ENCODE measurements around the gene SCN1A. TPM values are rescaled to one million over a fixed set of nuclear protein-coding genes. Genes with fewer than 3 reads are reported as not detected.
"Not testable (repeated sequence)": the region's sequence is repeated elsewhere in the genome, so short reads cannot be mapped to it uniquely, and the experiment has no call there.

Gene SCN1A
- total and polyA plus RNA-seq, 2 donors = 0.32 TPM; not detected in 1

DNA sequence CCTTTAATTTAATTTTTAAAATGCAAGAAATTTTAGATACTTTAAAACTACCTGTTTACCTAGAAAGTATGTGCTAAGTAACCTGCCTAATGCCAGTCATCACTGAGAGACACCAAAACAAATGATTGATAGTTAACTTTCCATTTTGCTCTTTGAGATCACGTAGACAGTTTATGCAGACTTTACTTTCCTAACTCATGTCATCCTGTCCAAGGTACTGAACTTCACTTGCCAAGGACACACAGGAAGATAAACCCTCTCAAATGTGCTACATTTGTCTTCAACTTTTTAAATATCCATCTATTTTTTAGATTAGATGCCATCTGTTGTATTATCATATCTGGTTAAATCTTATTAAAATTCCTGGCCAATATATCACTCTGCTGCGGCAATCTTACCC, 20.1 kb upstream of the SCN1A start:
- no peak overlapping the region for H3K27ac ChIP-seq (ENCODE audit: low read depth)
- no peak overlapping the region for H3K4me3 ChIP-seq (ENCODE audit: low read depth, low read length)
- H3K36me3 ChIP-seq (ENCODE audit: insufficient read depth) = no peaks in the 10 kb centered on the region
- no peaks in the 10 kb centered on the region for H3K4me1 ChIP-seq (ENCODE audit: insufficient read depth)
- WGBS = 51% methylated on average over 2 of the region's 2 CpGs
- DNase-seq (ENCODE audit: extremely low spot score) = no peak

GRCh38 chr2:166144071-166144470, 16.3 kb upstream of the SCN1A start:
- no peak for DNase-seq (ENCODE audit: extremely low spot score)
- H3K4me1 ChIP-seq (ENCODE audit: insufficient read depth) = no peaks in the 10 kb centered on the region
- H3K27ac ChIP-seq (ENCODE audit: low read depth) = no peak overlapping the region
- WGBS = 19% methylated on average over 1 of the region's 1 CpG
- H3K4me3 ChIP-seq (ENCODE audit: low read depth, low read length) = no peak overlapping the region
- H3K36me3 ChIP-seq (ENCODE audit: insufficient read depth) = no peaks in the 10 kb centered on the region

GRCh38 chr2:166140932-166141331, 13.1 kb upstream of the SCN1A start:
- no peak overlapping the region for H3K27ac ChIP-seq (ENCODE audit: low read depth)
- no peaks in the 10 kb centered on the region for H3K36me3 ChIP-seq (ENCODE audit: insufficient read depth)
- WGBS = 83% methylated on average over 2 of the region's 2 CpGs
- no peaks in the 10 kb centered on the region for H3K4me1 ChIP-seq (ENCODE audit: insufficient read depth)
- H3K4me3 ChIP-seq (ENCODE audit: low read depth, low read length) = no peak overlapping the region
- no peak for DNase-seq (ENCODE audit: extremely low spot score)

DNA sequence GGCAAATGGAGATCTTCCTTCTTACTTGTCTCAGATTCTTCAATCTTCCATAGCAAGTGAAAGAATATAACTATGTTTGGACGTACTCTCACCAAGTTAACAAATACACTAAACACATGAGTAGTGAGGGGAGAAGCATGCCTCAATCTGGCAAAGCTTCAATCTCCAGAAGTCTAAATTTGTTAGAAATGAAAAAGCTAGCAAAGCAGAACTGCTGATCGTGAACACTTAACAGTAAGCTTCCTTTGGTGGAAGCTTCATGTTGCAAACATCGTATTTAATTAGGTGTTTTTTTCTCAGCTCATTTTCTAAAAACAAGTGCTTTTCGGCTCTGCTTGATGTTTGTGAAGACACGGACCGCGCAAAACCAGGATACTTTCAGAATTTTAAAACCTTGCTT, 12.7 kb upstream of the SCN1A start:
- H3K27ac ChIP-seq (ENCODE audit: low read depth) = no peak overlapping the region
- 67% methylated on average over 7 of the region's 7 CpGs for WGBS
- no peak for DNase-seq (ENCODE audit: extremely low spot score)
- no peaks in the 10 kb centered on the region for H3K36me3 ChIP-seq (ENCODE audit: insufficient read depth)
- no peaks in the 10 kb centered on the region for H3K4me1 ChIP-seq (ENCODE audit: insufficient read depth)
- no peak overlapping the region for H3K4me3 ChIP-seq (ENCODE audit: low read depth, low read length)

DNA sequence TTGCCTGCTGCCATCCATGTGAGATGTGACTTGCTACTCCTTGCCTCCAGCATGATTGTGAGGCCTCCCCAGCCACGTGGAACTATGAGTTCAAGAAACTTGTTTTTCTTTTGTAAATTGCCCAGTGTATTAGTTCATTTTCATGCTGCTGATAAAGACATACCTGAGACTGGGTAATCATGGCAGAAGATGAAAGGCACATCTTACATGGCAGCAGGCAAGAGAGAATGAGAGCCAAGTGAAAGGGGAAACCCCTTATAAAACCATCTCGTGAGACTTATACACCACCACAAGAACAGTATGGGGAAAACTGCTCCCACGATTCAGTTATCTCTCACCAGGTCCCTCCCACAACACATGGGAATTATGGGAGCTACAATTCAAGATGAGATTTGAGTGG, 11.7 kb upstream of the SCN1A start:
- not testable (repeated sequence) for H3K4me1 ChIP-seq (ENCODE audit: insufficient read depth); H3K27ac ChIP-seq (ENCODE audit: low read depth); H3K4me3 ChIP-seq (ENCODE audit: low read depth, low read length); DNase-seq (ENCODE audit: extremely low spot score); H3K36me3 ChIP-seq (ENCODE audit: insufficient read depth)
- 60% methylated on average over 3 of the region's 3 CpGs for WGBS

DNA sequence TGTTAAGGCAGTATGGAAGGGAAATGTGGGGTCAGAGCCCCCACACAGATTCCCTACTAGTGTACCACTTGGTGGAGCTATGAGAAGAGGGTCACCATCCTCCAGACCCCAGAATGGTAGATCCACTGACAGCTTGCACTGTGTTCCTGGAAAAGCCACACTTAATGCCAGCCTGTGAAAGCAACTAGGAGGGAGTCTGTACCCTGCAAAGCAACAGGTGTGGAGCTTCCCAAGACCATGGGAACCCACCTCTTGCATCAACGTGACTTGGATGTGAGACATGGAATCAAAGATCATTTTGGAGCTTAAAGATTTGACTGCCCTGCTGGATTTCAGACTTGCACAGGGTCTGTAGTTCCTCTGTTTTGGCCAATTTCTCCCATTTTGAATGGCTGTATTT, 10.8 kb upstream of the SCN1A start:
- Histone ChIP-seq H3K27ac (ENCODE audit: low read depth) (no peak overlapping the region), H3K36me3 (ENCODE audit: insufficient read depth) (no peaks in the 10 kb centered on the region), H3K4me3 (ENCODE audit: low read depth, low read length) (no peak overlapping the region), H3K4me1 (ENCODE audit: insufficient read depth) (no peaks in the 10 kb centered on the region)
- 88% methylated on average over 1 of the region's 1 CpG for WGBS
- DNase-seq (ENCODE audit: extremely low spot score) = no peak

- no peaks in the 10 kb centered on the region for H3K4me1 ChIP-seq (ENCODE audit: insufficient read depth)
- WGBS = 91% methylated on average over 2 of the region's 2 CpGs
- H3K27ac ChIP-seq (ENCODE audit: low read depth) = no peak overlapping the region
- no peak for DNase-seq (ENCODE audit: extremely low spot score)
- H3K4me3 ChIP-seq (ENCODE audit: low read depth, low read length) = no peak overlapping the region
- no peaks in the 10 kb centered on the region for H3K36me3 ChIP-seq (ENCODE audit: insufficient read depth)
Observed at GRCh38 chr2:166138144-166138543, 10.3 kb upstream of the SCN1A start.

DNA sequence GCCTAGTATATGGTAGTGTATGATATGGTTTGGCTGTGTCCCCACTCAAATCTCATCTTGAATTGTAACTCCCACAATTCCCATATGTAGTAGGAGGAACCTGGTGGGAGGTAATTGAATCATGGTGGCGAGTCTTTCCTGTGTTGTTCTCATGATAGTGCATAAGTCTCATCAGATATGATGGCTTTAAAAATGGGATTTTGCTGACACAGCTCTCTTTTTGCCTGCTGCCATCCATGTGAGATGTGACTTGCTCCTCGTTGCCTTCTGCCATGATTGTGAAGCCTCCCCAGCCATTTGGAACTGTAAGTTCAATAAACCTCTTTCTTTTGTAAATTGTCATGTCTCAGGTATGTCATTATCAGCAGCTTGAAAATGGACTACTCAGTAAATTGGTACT, 9.5 kb upstream of the SCN1A start:
- Histone ChIP-seq H3K4me3 (ENCODE audit: low read depth, low read length) (no peak overlapping the region), H3K4me1 (ENCODE audit: insufficient read depth) (no peaks in the 10 kb centered on the region), H3K27ac (ENCODE audit: low read depth) (no peak overlapping the region), H3K36me3 (ENCODE audit: insufficient read depth) (no peaks in the 10 kb centered on the region)
- no peak for DNase-seq (ENCODE audit: extremely low spot score)
- WGBS = 78% methylated on average over 2 of the region's 2 CpGs

- H3K4me1 ChIP-seq (ENCODE audit: insufficient read depth) = no peaks in the 10 kb centered on the region
- 93% methylated on average over 2 of the region's 2 CpGs for WGBS
- H3K4me3 ChIP-seq (ENCODE audit: low read depth, low read length) = no peak overlapping the region
- no peaks in the 10 kb centered on the region for H3K36me3 ChIP-seq (ENCODE audit: insufficient read depth)
- no peak for DNase-seq (ENCODE audit: extremely low spot score)
- no peak overlapping the region for H3K27ac ChIP-seq (ENCODE audit: low read depth)
Observed at GRCh38 chr2:166135849-166136258, 8.0 kb upstream of the SCN1A start.

DNA sequence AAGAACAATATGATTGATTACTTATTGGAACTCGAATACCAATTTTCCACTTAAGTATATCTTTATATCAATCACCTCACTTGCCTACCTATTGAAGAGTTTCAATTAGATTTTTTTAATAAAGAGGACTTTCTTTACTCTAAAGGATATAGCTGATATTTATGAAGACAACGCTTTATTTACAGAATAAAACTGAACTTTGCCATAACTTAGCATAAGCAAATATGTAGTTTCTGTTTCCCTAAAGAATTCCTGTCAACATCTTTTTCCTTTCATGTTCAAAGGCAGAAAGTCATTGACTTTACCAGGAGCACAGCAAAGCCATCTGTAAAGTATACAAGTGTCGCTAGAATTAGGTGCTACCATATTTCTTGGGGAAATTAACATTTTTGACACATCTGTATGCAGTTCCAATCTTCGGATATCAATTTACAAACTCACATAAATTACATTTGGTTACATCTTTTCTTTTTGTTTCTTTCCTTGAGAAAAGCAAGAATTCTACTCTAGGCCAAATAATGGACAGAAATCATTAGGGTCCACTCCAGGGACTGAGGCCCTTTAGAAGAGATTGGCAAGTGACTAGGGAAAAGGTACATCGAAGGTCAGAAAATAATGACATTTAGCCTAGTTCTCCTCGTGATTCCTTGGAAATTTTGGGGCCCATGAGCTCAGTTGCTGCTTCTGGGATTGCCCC, 7.5 kb upstream of the SCN1A start:
- H3K4me1 ChIP-seq (ENCODE audit: insufficient read depth) = no peaks in the 10 kb centered on the region
- H3K4me3 ChIP-seq (ENCODE audit: low read depth, low read length) = no peak overlapping the region
- no peak for DNase-seq (ENCODE audit: extremely low spot score)
- WGBS = 76% methylated on average over 6 of the region's 6 CpGs
- no peaks in the 10 kb centered on the region for H3K36me3 ChIP-seq (ENCODE audit: insufficient read depth)
- no peak overlapping the region for H3K27ac ChIP-seq (ENCODE audit: low read depth)

DNA sequence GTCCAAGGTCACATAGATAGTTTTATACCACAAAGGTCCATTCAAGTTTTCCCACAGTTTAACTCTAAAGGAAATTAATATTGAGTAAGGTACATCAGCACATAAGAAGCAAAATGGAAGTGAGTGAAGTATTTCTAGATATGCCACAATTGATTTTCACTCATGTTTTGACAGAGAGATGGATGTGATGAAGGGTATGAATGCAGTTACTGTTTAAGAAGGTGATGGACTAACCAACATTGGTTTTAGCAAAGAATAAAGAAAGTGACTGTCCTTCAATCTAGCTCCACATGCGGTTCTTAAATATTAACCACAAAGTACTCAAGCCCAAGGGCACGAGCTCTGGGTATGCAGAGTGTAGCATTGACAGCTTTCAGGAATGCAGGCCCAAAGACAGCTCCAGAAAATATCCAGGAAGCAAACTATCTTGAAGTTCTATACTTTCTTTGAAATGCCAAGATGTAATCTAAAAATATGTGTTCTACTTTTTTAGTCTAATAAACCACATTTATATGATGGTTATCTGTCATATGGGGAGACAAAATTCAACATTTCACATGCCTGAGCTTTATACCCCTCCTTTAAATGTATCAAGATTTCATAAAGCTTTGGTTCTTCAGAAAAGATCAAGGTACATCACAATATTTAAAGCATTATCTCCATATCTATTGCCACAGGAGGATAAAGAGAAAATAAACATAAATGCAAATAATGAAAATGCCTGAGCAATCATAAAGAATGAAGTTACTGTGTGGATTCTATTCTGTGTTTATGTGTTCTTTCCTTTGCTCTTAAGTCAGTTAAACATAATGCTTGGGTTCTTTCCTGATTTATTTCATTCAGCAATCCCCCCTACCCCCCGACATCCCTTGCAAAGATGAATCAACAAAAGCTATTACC, 6.7 kb upstream of the SCN1A start:
- Histone ChIP-seq H3K4me1 (ENCODE audit: insufficient read depth) (no peaks in the 10 kb centered on the region), H3K36me3 (ENCODE audit: insufficient read depth) (no peaks in the 10 kb centered on the region), H3K4me3 (ENCODE audit: low read depth, low read length) (no peak overlapping the region), H3K27ac (ENCODE audit: low read depth) (no peak overlapping the region)
- DNase-seq (ENCODE audit: extremely low spot score) = no peak
- 66% methylated on average over 3 of the region's 3 CpGs for WGBS

DNA sequence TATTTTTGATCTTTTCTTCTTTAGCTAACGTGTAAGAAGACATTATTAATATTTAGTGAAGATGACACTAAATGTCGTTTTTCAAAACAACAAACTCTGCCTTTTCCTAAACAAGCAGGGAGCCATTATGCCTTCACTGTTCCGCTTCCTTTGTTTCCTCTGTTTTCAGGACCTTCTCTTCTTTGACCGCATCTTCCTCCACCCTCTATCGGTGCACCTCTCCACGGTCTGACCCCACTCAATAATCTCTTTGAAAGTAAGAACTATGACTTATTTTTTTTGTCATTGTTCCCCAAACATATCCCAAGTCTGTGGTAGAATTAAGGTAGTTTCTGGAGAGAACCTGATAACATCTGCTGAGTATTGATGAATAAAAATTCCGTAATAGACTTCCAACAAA, 5.8 kb upstream of the SCN1A start:
- no peak overlapping the region for H3K27ac ChIP-seq (ENCODE audit: low read depth)
- H3K36me3 ChIP-seq (ENCODE audit: insufficient read depth) = no peaks in the 10 kb centered on the region
- H3K4me1 ChIP-seq (ENCODE audit: insufficient read depth) = no peaks in the 10 kb centered on the region
- 76% methylated on average over 7 of the region's 7 CpGs for WGBS
- no peak overlapping the region for H3K4me3 ChIP-seq (ENCODE audit: low read depth, low read length)
- DNase-seq (ENCODE audit: extremely low spot score) = no peak

- no peak for DNase-seq (ENCODE audit: extremely low spot score)
- Histone ChIP-seq H3K4me1 (ENCODE audit: insufficient read depth) (no peaks in the 10 kb centered on the region), H3K36me3 (ENCODE audit: insufficient read depth) (no peaks in the 10 kb centered on the region), H3K27ac (ENCODE audit: low read depth) (no peak overlapping the region), H3K4me3 (ENCODE audit: low read depth, low read length) (no peak overlapping the region)
Observed at GRCh38 chr2:166128156-166128505, 311 bp upstream of the SCN1A start.

DNA sequence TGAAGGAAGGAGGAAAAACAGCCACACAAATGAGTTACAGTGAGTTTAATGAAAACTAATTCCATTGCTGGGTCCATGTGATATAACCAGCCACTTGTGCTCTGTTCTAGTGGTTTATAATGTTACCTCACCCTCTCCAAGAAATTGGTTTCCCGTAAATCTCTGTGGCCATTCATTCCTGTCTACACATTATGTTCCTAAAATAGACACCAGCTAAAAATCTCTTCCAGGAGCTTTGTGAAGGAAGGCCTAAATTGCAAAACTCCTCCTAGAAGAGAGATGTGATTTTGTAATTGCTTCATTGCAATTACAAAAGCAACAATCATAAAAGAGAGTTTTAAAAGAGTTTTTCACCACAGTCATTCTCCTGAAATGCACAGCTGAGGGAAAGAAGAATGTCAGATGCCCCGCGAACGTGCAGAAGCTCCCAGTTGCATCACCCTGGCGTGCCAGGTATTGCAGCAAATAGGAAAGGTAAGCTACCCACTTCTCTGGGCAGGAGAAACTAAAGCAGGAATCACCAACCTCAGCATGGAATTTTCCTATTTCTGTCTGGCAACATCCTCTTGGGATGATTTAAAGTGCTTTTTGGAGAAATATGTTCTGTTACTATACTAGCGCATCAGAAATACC, 1.7 kb downstream of the SCN1A start:
- H3K4me1 ChIP-seq (ENCODE audit: insufficient read depth) = no peaks in the 10 kb centered on the region
- H3K4me3 ChIP-seq (ENCODE audit: low read depth, low read length) = no peak overlapping the region
- no peaks in the 10 kb centered on the region for H3K36me3 ChIP-seq (ENCODE audit: insufficient read depth)
- no peak for DNase-seq (ENCODE audit: extremely low spot score)
- H3K27ac ChIP-seq (ENCODE audit: low read depth) = no peak overlapping the region
- WGBS = 80% methylated on average over 6 of the region's 6 CpGs

All from urinary bladder (tissue), 4 donors.